Uterus (tissue), 4 donors: ENCODE measurements around the gene SOX10. TPM values are rescaled to one million over a fixed set of nuclear protein-coding genes. Genes with fewer than 3 reads are reported as not detected.

Source experiments
- DNase-seq, 2 donors: peaks; one replicate each; pipeline ENCODE4 v3.0.0-alpha.2; 2019 to 2020
- H3K27ac ChIP-seq, 2 donors: fragments of 200-600 bp; sonication (generic); 1 replicate in 1 of 2; 2 replicates in 1 of 2; pipeline ENCODE4 v1.5.1; 2016 to 2018
- H3K27me3 ChIP-seq, 2 donors: fragments of 200-600 bp; sonication (generic); one replicate each; pipeline ENCODE4 v1.5.1; 2018 to 2019; ENCODE audit warnings: control low read depth in 1 of 2
- H3K36me3 ChIP-seq, 2 donors: fragments of 200-600 bp; sonication (generic); one replicate each; pipeline ENCODE4 v1.5.1; 2019; ENCODE audit warnings: control low read depth in 1 of 2
- H3K4me1 ChIP-seq, 2 donors: fragments of 200-600 bp; sonication (generic); one replicate each; pipeline ENCODE4 v1.5.1; 2018 to 2019; ENCODE audit warnings: control low read depth in 1 of 2
- H3K4me3 ChIP-seq, 2 donors: fragments of 200-600 bp; sonication (generic); 1 replicate in 1 of 2; 2 replicates in 1 of 2; pipeline ENCODE4 v1.5.1; 2018 to 2019; ENCODE audit warnings: mild to moderate bottlenecking in 1 of 2
- H3K9me3 ChIP-seq, 2 donors: fragments of 200-600 bp; sonication (generic); one replicate each; pipeline ENCODE4 v1.5.1; 2019; ENCODE audit warnings: control low read depth in 1 of 2
- POLR2A ChIP-seq, 2 donors: fragments of 450-650 bp; IDR thresholded peaks; one replicate each; pipeline ENCODE4 v1.6.1; 2016; ENCODE audit warnings: antibody characterized with exemption in 2 of 2, mild to moderate bottlenecking in 1 of 2, moderate library complexity in 1 of 2
- intact Hi-C: fragments of 100-400 bp; cut with DNase I; formaldehyde crosslinking; loops from one replicate; pipeline ENCODE4 v1.15.1; 2023; ENCODE audit warnings: low total_unique reads
- total RNA-seq, 4 donors: library from RNA; depleted of rRNA in 3 of 4; stranded (reverse); fragments of >200 nt in 3 of 4; gene quantifications; one replicate each; pipeline versions ENCODE4 v1.1.0 to v1.2.4, GENCODE V29; 2014 to 2023
- TF ChIP-seq, protein P1 (sequence below), 4 experiments: fragments of 200-600 bp in 2 of 4; fragments of 450-650 bp in 2 of 4; sonication (generic) in 2 of 4; IDR thresholded peaks; one replicate each; pipeline ENCODE4 v1.5.1; 2016 to 2019; ENCODE audit warnings: antibody characterized with exemption in 4 of 4, mild to moderate bottlenecking in 2 of 4, moderate library complexity in 1 of 4
- donor health status: DM: yes; HTN: yes; CAD: no.

The SOX10 gene
- total RNA-seq, 4 donors from 2014 or later, result 2.3 to 3.8 TPM; not detected in 2

DNA sequence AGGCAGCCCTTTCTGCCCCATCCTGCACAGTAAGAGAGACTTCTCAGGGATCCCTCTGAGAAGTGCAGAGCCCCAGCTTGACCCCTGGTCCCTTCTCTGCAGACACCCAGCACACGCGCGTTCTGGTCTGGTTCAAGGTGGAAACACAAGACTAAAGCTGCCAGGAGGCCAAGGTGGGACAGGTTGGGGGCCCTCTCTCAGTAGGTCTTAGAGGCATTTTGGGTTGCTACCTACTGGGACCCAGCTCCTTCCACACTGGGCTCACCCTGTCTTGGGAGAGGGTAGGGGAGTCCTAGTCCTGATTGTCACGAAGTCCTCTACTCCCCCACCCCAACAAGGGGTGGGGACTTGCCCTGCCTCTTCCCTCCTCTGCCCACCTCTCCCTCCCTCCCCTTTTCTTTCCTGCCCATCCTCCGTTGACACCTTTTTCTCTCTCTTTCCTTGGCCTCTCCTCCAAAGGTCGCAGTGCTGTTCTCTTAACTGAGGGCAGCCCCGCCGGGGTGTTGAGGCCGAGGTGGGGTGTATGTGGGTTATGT is 763 bp upstream of the SOX10 start:
- Histone ChIP-seq H3K36me3 (no peaks in the 10 kb centered on the region), H3K27ac (no peak overlapping the region), H3K4me1 (no peaks in the 10 kb centered on the region), H3K9me3 (no peaks in the 10 kb centered on the region), H3K4me3 (no peak overlapping the region), H3K27me3 (no peaks in the 10 kb centered on the region)
- intact Hi-C loops, result no loop called here
- TF ChIP-seq POLR2A (IDR thresholded peaks at IDR 0.05), result no peak
- TF ChIP-seq, protein P1, sequence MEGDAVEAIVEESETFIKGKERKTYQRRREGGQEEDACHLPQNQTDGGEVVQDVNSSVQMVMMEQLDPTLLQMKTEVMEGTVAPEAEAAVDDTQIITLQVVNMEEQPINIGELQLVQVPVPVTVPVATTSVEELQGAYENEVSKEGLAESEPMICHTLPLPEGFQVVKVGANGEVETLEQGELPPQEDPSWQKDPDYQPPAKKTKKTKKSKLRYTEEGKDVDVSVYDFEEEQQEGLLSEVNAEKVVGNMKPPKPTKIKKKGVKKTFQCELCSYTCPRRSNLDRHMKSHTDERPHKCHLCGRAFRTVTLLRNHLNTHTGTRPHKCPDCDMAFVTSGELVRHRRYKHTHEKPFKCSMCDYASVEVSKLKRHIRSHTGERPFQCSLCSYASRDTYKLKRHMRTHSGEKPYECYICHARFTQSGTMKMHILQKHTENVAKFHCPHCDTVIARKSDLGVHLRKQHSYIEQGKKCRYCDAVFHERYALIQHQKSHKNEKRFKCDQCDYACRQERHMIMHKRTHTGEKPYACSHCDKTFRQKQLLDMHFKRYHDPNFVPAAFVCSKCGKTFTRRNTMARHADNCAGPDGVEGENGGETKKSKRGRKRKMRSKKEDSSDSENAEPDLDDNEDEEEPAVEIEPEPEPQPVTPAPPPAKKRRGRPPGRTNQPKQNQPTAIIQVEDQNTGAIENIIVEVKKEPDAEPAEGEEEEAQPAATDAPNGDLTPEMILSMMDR (IDR thresholded peaks at IDR 0.05), result no peak
- no peak for DNase-seq

DNA sequence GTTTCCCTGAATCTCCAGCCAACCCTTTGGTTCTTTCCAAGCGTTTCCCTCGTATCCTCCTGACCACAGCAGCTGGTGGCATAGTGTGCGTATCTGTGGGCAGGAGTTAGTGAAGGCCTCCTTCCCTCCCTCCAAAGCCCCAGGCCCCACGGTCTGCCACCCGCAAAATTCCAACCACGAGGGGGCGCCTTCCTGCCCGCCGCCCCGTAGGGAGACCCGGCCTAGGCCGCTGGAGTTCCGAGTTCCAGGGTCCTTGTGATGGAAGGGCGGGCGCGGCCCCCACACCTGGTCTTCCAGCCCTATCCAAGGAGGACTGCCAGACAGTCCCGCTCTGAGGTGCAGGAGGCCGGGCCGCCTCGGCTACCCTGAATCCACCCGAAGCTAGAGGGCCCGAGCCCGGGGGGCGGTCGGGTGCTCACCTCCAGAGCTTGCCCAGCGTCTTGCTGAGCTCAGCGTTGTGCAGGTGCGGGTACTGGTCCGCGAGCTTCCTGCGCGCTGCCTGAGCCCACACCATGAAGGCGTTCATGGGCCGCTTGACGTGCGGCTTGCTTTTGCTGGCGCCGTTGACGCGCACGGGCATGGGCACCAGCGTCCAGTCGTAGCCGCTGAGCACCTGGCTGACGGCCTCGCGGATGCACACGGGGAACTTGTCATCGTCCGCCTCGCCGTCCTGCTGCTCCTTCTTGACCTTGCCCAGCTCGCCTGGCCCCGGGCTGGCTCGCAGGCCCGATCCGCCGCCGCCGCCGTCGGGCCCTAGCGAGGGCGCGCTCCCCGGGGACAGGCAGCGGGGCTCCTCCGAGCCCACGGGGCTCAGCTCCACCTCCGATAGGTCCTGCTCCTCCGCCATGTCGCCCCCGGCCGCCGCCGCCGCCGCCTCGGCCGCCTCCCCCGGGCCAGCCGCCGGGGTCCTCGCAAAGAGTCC is 1.2 kb downstream of the SOX10 start:
- Histone ChIP-seq H3K4me3 (no peak overlapping the region), H3K27me3 (no peaks in the 10 kb centered on the region), H3K9me3 (no peaks in the 10 kb centered on the region), H3K4me1 (no peaks in the 10 kb centered on the region), H3K27ac (no peak overlapping the region), H3K36me3 (no peaks in the 10 kb centered on the region)
- intact Hi-C loops, result no loop called here
- no peak for DNase-seq
- no peak for TF ChIP-seq POLR2A (IDR thresholded peaks at IDR 0.05)
- TF ChIP-seq, protein P1 (IDR thresholded peaks at IDR 0.05), result no peak

DNA sequence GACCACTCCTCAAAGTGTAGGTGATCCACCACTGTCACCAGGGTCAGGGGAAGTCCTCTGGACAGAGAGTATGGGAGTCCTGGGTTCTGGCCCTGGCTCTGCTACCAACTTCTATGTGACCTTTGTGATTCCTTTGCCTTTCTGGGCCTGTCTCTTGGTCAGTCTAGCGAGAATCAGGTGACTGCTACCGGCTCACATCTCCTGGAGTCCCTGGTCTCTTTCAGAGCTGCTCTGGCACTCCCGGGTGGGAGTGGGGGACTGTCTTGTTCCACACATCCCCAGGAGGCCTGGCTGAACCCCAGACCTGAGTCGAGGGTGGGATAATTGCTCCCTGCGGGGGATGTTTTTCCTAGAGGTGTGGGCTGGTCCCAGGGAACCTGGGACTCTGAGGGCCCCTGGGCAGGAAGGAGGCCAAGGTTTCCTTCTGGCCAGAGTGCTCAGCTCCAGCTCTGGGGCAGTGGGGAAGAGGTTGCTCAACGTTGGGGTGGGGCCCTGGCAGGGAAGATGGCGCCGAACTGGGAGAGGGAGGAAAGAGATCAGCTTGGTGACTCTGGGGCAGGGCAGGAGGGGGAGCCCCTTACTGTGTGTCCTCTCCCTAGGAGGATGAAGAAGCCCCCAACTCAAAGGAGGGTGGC is 2.1 kb downstream of the SOX10 start:
- Histone ChIP-seq H3K9me3 (no peaks in the 10 kb centered on the region), H3K36me3 (no peaks in the 10 kb centered on the region), H3K4me3 (no peak overlapping the region), H3K27ac (no peak overlapping the region), H3K27me3 (no peaks in the 10 kb centered on the region), H3K4me1 (no peaks in the 10 kb centered on the region)
- DNase-seq, result no peak
- TF ChIP-seq POLR2A (IDR thresholded peaks at IDR 0.05), result no peak
- TF ChIP-seq, protein P1 (IDR thresholded peaks at IDR 0.05), result no peak
- intact Hi-C loops, result no loop called here

DNA sequence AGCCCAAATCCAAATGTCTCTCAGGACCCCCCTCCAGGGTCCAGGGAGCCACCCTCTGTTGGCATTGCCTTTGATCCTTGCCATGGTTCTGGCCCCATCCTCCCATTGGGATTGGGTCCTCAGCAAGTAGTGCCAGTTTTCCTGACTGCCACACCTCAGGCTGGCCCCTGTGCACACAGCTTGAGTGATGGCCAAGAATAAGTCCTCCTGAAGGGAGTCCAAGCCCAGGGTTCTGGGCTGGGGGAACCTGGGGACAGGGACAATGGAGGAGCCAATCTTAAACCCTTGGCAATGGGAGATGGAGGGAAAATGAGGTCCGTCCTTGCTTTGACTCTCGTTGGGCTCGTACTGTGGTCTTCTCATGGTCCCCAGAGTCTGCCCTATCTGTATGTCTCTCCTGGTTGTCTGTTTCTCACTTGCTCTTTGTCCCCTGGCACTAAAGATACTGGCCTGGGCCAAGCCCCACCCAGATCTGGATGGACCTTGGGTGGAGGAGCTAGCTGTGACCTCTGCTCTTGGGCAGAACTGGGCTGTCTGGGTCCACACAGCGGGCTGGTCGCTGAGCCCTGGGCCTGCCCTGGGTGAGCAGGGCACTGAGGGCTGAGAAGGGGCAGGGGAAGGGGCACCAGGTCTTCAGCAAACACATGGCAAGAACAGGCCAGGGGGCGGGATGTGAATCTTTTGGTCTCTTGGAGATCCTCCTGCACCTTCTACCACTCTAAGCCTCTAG is 2.9 kb downstream of the SOX10 start:
- no peak overlapping the region for H3K4me3 ChIP-seq
- no peak overlapping the region for H3K27ac ChIP-seq
- TF ChIP-seq, protein P1 (IDR thresholded peaks at IDR 0.05), result no peak
- no peak for TF ChIP-seq POLR2A (IDR thresholded peaks at IDR 0.05)
- no peaks in the 10 kb centered on the region for H3K27me3 ChIP-seq
- H3K9me3 ChIP-seq, result no peaks in the 10 kb centered on the region
- no peaks in the 10 kb centered on the region for H3K36me3 ChIP-seq
- intact Hi-C loops, result no loop called here
- no peaks in the 10 kb centered on the region for H3K4me1 ChIP-seq
- no peak for DNase-seq
